Ovary (tissue), 3 donors: ENCODE results near the gene TUBA1A.

Source experiments
- EP300 ChIP-seq: sonication (generic); formaldehyde crosslinking; IDR thresholded peaks from one replicate; pipeline ENCODE4 v1.6.1; 2017; ENCODE audit warnings: antibody characterized with exemption
- POLR2A ChIP-seq: fragments of 450-650 bp; IDR thresholded peaks from one replicate; pipeline ENCODE4 v1.6.1; 2017; ENCODE audit warnings: antibody characterized with exemption, mild to moderate bottlenecking, moderate library complexity
- TF ChIP-seq, protein P1 (sequence below), 3 donors: fragments of 450-650 bp in 2 of 3; fragments of 200-600 bp in 1 of 3; IDR thresholded peaks; one replicate each; pipeline versions ENCODE4 v1.5.1 to v1.8.0; 2016 to 2022; ENCODE audit warnings: antibody characterized with exemption in 3 of 3, mild to moderate bottlenecking in 1 of 3
- donor health status: DM: no; HTN: no; CAD: no.

GRCh38 chr12:49174218-49174617 lies 14.7 kb downstream of the TUBA1A start:
- TF ChIP-seq, protein P1, sequence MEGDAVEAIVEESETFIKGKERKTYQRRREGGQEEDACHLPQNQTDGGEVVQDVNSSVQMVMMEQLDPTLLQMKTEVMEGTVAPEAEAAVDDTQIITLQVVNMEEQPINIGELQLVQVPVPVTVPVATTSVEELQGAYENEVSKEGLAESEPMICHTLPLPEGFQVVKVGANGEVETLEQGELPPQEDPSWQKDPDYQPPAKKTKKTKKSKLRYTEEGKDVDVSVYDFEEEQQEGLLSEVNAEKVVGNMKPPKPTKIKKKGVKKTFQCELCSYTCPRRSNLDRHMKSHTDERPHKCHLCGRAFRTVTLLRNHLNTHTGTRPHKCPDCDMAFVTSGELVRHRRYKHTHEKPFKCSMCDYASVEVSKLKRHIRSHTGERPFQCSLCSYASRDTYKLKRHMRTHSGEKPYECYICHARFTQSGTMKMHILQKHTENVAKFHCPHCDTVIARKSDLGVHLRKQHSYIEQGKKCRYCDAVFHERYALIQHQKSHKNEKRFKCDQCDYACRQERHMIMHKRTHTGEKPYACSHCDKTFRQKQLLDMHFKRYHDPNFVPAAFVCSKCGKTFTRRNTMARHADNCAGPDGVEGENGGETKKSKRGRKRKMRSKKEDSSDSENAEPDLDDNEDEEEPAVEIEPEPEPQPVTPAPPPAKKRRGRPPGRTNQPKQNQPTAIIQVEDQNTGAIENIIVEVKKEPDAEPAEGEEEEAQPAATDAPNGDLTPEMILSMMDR (IDR thresholded peaks at IDR 0.05), result no peak
- no peak for TF ChIP-seq EP300
- TF ChIP-seq POLR2A, result no peak
